Activated CD4-positive, alpha-beta T cell treated with anti-CD3 and anti-CD28 coated beads for 48 hours (primary cell): ENCODE measurements around the gene PTPRR.

Experiments used
- DNase-seq: peaks from one replicate; pipeline ENCODE4 v3.0.0-alpha.2; 2020

The PTPRR gene

GRCh38 chr12:70590051-70590450 is 330.5 kb downstream of the PTPRR start:
- DNase-seq = peak; percentile 73
